Fibroblast of peridontal ligament (primary cell): ENCODE data around the gene LAMA4.
"Not testable (repeated sequence)": the region's sequence is repeated elsewhere in the genome, so short reads cannot be mapped to it uniquely, and the experiment has no call there.

Experiments
- DNase-seq: peaks from one replicate; pipeline ENCODE4 v3.0.0-alpha.2; 2010; ENCODE audit errors: extremely low read depth

The LAMA4 gene

DNA sequence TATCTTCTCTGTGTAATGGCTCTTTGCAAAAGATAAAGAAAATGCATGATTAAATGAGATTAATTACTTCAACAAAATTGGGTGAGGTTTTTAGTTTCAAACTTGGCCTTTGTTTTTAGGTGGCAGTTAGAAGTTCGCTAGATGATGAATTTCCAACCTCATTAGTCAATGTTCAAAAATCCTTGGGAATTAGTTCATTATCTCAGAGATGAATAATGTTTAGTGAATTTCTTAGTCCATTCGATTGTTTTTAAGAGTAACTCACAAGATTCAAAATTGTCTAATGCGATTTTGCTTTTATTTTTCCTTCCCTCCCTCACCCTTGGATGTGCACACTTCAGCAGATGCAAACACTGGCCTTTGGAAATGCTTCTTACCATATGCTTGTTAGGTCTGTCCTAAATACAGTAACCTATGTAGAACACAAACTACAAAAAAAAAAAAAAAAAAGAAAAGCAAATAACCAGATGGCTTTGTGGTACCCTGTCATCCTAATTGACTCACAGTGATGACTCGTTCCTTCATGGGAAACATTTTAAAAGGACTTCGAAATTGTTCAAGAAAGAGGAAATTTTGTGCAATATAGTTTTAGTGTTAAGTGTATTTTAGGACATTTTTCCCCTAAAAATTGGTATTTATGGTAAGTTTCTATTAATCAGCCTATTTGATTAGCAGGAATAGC, 100.3 kb downstream of the LAMA4 start:
- DNase-seq: peak; percentile 91

DNA sequence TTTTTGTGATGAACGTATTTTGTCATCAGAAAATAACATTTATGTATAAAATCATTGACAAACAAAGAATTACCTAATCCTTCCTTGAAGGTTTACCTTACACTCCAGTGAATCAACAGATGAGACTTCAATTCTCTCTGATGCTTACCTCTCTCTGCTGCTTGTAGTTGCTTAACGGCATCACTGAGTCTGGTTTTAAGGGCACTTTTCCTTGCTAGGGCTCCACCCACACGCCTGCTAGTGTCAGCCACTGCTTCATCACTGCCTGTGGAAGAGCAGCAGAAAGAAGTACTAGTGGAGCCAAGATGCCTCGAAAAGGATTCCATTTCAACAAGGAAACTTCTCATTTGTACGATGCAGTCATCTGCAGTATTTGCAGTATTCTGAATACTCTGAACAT, 104.0 kb downstream of the LAMA4 start:
- peak; percentile 77 for DNase-seq

DNA sequence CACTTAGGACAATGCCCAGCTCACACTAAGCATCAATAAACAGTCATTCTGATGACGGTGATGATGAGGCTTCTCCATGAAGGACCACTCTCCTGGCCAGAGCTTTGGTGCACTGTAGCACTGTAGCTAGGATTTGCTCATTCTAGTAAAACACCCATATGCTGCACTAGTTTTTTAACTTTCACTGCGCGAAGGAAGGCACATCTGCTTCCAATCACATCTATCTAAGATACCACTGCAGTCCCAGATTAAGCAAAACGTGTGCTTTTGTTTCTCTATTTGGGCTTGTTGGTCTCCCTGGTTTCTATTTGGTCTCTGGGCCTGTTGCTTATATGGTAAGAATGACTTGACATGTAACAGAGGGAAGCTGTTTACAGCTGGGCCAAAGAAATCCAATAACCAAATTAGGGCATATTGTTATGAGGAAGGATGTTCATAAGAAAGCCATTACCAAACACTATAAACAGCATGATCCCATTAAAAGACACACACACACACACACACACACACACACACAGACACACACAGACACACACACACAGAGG, 104.6 kb downstream of the LAMA4 start:
- peak; percentile 99 for DNase-seq

DNA sequence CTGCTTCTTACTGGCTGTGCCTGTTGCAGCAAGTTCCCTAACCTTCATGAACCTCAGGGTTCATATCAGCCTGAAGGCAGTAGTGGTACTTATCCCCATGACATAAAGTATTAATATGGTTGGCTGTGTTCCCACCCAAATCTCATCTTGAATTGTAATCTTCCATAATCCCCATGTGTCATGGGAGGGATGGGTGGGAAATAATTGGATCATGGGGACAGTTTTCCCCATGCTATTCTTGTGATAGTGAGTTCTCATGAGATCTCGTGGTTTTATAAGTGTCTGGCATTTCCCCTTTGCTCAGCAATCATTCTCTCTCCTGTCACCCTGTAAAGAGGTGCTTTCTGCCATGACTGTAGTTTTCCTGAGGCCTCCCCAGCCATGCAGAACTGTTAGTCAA, 105.1 kb downstream of the LAMA4 start:
- DNase-seq: no peak

DNA sequence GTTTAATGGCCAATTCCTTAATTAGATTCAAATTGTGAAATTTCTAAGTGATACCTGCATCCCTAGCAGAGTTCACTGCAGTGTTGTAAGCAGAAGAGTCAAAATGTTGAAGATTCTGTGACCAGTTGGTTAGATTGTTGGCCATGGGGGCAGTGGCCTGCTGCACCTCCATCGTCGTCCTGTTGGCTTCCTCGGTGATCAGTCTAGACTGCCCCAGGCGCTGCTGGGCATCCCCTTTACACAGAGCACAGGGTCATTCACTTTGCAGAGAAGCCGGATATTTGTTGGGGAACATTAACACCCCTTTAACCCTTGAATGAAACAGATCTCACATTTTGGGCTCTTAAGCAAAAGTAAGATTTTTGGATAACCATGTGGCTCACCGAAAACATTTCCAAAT, 106.3 kb downstream of the LAMA4 start:
- DNase-seq: no peak

DNA sequence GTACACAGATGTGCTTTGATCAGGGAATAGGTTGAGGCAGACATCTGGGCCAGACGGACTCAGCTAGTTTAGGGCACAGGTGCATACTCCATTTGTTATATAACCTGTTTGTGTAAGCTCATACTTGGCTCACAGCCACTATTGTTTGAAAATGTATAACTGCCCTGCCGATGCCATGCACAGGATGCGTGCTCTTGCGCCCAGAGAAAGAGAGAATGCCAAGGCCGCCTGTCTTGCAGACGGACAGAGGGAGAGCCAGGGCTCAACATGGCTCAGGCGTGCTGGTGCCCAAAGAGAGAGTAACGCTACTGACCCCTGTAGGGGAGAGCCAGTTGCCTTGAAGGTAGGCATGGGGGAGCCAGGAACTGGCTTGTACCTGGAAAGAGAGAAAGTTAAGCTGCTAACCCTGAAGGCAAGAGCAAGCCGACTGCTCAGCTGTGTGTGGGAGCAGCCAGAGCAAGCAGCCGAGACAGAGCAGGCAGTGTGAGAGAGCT, 109.2 kb downstream of the LAMA4 start:
- DNase-seq: no peak

DNA sequence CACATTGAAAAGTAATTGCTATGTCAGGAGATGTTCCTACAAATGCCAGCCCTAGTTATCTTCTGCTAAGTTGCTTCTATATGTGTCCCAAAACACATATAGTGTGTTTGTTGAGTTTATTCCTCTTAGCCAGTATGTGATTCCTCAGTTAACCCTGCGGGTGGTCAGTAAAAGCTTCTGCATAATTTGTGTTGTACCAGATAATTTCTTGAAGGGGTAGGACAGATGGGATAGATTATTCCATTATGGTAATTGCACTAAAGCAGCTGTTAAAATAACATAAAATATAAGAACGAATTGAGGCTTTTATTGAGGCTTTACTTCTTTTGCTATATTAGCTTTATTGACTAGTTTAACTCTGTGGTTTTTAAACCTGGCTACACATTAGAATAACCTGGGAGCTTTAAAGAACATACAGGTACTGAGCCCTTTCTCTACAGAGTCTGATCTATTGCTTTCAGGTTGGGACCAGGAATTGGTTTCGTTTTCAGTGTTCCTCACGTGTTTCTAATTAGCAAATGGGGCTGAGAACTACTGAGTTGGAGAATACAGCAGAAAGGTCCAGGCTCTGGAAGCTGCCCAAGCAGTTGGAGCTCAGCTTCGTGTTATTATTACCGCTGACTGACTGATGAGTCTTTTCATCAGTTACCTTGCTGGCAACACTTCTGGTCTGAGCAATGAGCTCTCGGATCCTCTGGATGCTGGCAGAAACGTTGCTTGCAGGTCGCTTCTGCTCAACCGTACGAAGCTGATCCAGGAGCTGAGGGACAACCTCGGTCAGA, 110.0 kb downstream of the LAMA4 start:
- DNase-seq: peak; percentile 77

DNA sequence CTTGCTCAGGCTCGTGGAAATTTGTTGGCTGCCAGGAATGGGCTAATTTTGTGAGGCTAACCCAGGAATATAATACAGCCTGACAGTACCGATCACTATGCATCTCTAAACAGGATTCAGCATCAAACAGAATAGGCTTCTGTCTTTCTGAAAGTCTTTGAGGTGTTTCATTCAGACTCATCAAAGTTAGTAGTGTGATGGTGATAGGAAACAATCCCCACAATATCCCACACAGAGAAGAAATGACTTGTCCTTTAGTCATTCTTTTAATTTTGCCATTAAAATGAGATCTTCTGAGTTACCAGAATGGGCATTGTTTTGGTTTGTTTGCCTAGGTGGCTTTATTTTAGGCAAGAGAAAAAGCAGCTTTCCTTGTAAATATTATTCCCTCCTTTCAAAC, 112.7 kb downstream of the LAMA4 start:
- no peak for DNase-seq

DNA sequence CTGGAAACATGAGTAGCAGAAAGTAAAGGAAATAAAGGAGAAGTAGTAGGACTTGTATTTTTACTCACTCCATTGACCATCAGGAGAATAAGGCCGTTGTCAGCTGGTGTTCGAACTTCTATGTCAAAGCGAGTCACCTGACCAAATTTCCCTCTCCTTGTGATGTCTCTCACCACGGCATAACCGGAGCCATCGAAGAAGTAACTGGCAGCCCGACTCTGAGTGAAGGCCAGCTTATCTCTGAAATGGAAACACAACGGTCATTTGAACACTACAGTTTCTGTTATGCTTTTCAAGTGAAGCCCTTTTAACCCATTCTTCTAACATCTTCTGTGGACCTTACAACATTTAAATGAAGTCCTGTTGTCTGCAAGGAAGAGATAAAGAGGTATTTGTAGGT, 115.3 kb downstream of the LAMA4 start:
- DNase-seq: no peak

DNA sequence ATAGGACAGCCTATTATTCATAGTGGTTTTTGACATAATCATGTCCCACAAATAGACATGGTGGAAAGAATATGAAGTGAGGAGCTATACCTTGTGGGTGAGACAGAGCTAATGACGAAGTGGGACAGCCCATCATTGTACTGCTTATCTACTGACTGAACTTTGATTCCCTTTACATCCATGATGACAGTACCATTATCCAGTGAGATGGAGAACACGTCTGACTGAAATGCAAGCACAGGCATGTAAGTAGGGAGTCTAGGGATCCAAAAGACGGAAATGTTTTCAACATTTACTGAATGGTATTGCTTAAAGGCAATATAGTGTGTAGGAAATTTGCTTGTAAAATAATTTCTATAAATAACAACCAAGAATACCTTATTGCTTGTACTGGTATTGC, 123.5 kb downstream of the LAMA4 start:
- no peak for DNase-seq

DNA sequence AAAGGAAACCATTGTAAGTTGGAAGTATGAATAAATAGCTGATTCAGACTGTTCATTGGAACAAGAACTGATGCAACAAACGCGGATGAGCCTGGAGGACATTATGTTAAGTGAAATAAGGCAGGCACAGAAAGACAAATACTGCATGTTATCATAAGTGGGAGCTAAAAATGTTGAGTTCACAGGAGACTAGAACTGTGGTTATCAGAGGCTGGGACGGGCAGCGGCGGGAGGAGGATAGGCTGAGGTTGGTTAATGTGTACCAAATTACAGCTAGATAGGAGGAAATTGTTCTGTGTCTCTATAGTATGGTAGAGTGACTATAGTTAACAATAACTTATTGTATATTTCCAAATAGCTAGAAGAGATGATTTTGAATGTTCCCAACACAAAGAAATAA, 126.2 kb downstream of the LAMA4 start:
- no peak for DNase-seq

DNA sequence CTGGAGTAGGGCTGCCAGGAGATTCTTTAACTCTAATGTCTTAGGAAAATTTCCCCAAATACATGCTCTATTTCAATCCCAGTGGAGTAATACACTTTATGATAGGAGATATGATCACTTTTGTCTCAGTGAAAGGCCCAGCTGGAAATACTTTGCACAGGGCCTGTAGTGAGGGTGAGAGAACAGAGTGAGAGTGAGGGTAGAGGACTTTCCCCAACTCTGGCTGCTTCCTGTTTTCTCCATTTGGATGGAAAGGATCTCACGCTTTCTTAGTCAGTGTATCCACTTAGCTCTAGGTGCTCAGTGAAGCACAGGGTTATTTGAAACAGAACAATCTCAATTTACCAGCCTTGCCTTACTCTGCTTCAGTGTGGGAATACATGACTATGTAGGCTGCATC, 130.4 kb downstream of the LAMA4 start:
- DNase-seq: no peak

DNA sequence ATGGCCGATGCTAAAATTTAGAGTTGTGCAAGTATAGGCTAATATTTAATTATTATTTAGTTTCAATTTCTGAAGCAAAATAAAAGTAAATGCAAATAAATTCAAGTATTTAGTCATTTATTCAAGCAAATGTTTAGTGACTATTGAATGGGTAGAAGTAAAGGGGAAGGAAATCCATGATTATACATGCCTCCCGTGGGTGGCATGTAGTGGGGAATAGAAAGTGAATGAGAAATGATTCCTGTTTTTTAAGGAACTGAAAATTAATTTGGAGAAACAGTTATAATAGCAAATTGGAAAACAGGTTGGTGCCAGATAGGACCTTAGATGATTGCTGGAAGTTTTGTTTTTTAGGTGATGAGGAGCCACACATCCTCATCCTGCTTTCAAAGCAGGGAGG, 131.6 kb downstream of the LAMA4 start:
- no peak for DNase-seq

DNA sequence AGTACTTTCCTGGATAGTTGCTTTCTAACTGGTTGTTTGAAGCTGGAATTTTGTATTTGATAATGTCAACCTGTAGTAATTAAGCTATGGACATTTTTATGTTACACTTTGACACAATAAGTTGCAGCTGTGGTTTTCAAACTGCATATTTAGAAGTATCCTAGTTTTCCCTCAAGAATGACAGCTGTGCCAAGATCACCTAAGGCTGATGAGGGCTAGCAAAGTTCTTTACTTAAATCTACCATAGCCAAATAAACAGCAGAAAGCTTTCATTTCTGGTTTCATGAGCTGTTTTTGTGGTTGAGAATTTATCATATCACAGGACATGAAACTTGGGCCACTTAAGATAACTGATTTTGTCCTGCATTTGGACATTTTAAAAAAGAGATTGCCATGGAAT, 136.3 kb downstream of the LAMA4 start:
- DNase-seq: no peak

DNA sequence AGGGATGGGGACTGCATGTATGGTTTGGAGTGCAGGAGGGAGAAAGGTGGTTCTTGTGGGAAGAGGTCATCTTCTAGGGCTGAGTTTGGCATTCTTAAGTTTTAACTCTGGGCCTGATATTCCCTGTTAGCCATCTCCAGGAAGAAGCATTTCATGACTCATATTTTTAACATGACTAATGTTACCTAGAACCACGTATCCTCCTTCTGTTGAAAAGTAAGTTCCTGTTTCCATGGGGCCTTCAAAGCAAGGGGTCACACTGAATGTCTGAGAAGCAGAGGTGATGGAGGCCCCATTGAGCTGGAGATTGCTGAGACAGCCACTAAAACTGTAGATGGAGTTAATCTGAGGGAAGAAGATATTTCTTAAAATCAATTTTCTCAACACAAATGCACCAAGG, 136.8 kb downstream of the LAMA4 start:
- DNase-seq: no peak

DNA sequence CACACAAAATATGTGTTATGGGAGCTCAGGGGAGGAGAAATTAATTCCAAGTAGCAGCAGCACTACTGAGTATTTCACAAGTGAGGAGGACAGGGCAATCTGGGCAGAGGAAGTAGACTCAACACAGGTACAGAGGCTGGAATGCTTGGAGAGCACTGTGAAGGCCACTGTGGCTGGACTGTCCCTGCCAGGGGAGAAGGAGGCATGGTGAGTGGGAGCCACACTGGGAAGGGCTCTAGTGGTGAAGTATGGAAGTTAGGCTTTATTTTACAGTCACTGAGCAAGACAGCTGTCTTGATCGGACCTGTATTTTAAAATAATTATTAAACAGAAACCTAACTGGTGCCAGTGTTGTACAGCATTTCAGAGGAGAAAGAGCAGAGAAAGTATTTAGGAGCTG, 138.1 kb downstream of the LAMA4 start:
- DNase-seq: no peak

DNA sequence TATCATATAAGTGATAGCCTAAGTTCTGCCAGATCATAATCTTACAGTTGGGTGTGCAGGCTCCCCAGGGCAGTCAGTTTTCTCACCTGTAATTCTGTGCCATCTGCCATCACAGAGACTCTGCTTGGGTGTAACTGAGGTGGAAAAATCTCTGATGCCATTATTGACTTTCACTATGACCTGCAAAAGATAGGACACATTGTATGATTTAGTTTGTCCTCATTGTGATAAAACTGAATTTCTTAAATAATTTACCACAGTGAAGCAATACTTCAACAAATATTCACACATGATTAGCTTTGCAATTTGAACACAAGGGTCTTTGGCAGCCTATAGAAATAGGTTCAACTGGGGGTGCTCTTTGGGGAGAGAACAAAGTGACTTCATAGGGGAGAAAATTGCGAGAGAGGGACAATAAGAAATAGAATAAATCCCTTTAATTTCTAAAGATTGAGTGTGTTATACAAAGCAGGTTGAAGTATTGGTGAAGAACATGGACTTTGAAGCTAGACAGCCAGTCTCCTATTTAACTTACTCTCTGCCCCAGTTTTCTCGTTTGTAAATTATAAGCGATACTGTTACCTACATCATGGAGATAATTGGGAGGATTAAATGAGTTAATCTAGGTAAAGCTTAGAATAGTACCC, 139.7 kb downstream of the LAMA4 start:
- DNase-seq: no peak

DNA sequence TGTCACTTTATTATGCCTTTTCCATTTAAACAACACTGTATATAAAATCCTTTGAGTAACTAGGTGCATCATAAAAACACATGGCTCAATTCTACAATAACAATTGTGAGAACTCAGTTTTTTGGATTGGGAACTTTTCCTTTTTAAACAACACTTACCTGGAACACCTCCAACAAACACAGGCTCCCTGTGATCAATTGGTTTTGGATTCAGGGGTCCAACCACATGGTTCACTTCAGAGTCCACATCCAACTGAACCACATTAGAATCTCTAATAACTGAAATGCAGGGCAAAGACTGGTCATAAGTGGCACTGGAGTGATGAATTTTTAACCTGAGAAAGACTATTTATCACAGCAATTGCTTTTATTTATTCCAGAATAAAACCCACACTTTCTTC, 140.4 kb downstream of the LAMA4 start:
- no peak for DNase-seq

DNA sequence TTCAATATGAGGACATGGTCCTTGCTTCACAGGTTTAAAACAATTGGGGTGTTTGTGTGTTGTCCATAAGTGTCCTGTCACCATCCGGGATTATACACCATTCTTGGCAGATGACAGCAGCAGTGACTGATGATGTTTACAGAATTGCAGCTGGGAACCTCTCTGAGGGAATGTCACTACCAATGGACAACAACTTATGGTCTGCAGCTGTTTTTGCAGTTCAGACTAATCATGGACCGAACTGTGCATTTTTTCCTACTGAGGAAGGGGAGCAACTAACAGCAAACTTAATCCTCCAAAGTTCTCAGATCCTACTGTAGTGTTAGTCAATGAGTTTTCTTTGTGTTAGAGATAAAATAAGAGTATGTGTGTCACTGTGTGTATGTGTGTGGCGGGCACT, 140.9 kb downstream of the LAMA4 start:
- DNase-seq: no peak

DNA sequence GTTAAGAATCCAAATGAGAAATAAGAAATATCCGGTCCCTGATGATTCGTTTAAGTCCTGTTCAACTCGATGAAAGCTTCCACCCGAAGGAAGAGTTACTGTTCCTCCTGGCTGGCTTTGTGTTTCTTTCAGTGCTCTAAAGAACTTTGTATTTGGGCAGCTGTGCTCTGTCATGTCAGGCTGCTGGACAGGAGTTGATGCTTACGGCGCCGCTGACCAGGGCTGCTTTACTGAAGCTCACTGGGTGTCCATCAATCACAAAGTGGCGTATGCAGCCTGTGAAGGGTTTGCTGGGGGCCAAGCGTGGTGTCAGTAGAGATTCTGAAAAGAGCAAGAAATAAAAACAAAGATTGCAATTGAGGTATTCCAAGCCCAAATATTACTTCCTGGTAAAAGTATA, 145.1 kb downstream of the LAMA4 start:
- DNase-seq: no peak

DNA sequence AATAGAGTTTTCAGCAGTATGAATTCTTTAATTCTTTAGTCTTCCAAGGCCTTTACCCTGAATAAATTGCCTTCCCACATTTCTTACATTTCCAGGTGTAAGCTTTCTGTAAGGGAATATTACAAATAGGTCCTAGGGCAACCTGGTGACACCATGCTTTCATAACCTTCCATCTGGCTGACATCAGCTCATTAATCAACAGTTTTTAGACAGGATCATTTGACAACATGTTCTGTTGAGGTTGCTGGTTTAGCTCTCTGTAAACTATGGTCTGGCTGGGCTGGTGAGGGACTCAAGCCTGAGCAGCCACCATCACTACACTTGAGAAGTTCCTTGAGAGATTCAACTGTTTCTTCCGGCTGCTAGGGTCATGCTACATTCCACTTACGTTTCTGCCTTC, 147.8 kb downstream of the LAMA4 start:
- DNase-seq: no peak

DNA sequence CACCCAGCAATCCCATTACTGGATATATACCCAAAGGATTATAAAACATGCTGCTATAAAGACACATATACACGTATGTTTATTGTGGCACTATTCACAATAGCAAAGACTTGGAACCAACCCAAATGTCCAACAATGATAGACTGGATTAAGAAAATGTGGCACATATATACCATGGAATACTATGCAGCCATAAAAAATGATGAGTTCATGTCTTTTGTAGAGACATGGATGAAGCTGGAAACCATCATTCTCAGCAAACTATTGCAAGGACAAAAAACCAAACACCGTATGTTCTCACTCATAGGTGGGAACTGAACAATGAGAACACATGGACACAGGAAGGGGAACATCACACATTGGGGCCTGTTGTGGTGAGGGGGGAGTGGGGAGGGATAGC, 148.3 kb downstream of the LAMA4 start:
- not testable (repeated sequence) for DNase-seq

DNA sequence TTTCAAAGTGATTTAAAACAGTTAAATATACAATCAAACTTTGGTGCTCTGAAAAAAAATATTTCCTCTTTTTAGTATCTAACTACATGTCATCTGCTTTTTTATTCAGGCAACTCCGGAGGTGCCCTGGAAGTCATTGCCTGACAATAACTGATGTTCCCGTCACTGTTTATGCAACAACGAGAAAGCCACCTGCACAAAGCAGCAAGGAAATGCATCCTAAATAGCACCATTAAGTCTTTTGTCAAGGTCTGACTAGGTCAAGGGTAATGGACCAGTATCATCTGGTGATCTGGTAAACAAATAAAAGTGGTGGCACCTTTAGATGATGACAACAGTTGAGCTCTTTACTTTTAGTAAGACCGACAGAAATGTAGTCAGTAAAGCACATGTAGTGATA, 153.8 kb downstream of the LAMA4 start:
- DNase-seq: no peak
